Mesenchymal stem cell (in vitro differentiated cells and primary cell): Measurements from ENCODE around the gene RAB24.

Experiments used
- DNase-seq: peaks from one replicate; pipeline ENCODE4 v3.0.0-alpha.2; 2013
- H2AFZ ChIP-seq: one replicate; pipeline ENCODE4 v1.6.1; 2013; ENCODE audit warnings: low read depth, mild to moderate bottlenecking, control low read depth, inconsistent platforms, low read length, moderate library complexity
- H2AK5ac ChIP-seq: 2 replicates; pipeline ENCODE4 v1.6.1; 2013; ENCODE audit warnings: low read length, moderate library complexity, mild to moderate bottlenecking, inconsistent platforms; ENCODE audit not compliant: severe bottlenecking
- H2BK120ac ChIP-seq: one replicate; pipeline ENCODE4 v1.6.1; 2013; ENCODE audit warnings: low read depth, mild to moderate bottlenecking, inconsistent platforms, low read length, moderate library complexity
- H2BK12ac ChIP-seq, 2 experiments: one replicate each; pipeline ENCODE4 v1.6.1; 2013; ENCODE audit warnings: inconsistent platforms in 2 of 2, low read length in 2 of 2, mild to moderate bottlenecking in 2 of 2, moderate library complexity in 2 of 2, control low read depth in 1 of 2
- H2BK15ac ChIP-seq: one replicate; pipeline ENCODE4 v1.6.1; 2013; ENCODE audit warnings: mild to moderate bottlenecking, low read depth, inconsistent platforms; ENCODE audit not compliant: poor library complexity, severe bottlenecking
- H2BK5ac ChIP-seq: 2 replicates; pipeline ENCODE4 v1.6.1; 2013; ENCODE audit warnings: low read depth, mild to moderate bottlenecking, low read length, control low read depth, inconsistent platforms; ENCODE audit not compliant: poor library complexity, severe bottlenecking
- H3K14ac ChIP-seq, 2 experiments: one replicate each; pipeline ENCODE4 v1.6.1; 2013; ENCODE audit warnings: inconsistent platforms in 2 of 2, low read length in 2 of 2, control low read depth in 1 of 2, mild to moderate bottlenecking in 1 of 2, moderate library complexity in 1 of 2
- H3K18ac ChIP-seq, 2 experiments: one replicate each; pipeline ENCODE4 v1.6.1; 2013; ENCODE audit warnings: inconsistent platforms in 2 of 2, low read length in 2 of 2, control low read depth in 1 of 2, low read depth in 1 of 2, mild to moderate bottlenecking in 1 of 2
- H3K23ac ChIP-seq, 2 experiments: one replicate each; pipeline ENCODE4 v1.6.1; 2013; ENCODE audit warnings: inconsistent platforms in 2 of 2, low read length in 2 of 2, mild to moderate bottlenecking in 2 of 2, moderate library complexity in 2 of 2, control low read depth in 1 of 2
- H3K27ac ChIP-seq: 2 replicates; pipeline ENCODE4 v1.5.1; 2013; ENCODE audit warnings: mild to moderate bottlenecking, moderate library complexity, low read length, control low read depth, inconsistent platforms; ENCODE audit not compliant: poor library complexity, severe bottlenecking
- H3K27me3 ChIP-seq, 2 experiments: 2 replicates each; pipeline versions ENCODE4 v1.6.1 to v1.7.0; 2013; ENCODE audit warnings: low read length in 2 of 2, mild to moderate bottlenecking in 2 of 2, moderate library complexity in 2 of 2, control low read depth in 1 of 2, inconsistent platforms in 1 of 2; ENCODE audit not compliant: control insufficient read depth in 1 of 2, insufficient read depth in 1 of 2
- H3K36me3 ChIP-seq, 2 experiments: 2 replicates each; pipeline versions ENCODE4 v1.6.1 to v1.7.0; 2013; ENCODE audit warnings: low read length in 2 of 2, control low read depth in 1 of 2, inconsistent platforms in 1 of 2, low read depth in 1 of 2, mild to moderate bottlenecking in 1 of 2; ENCODE audit not compliant: insufficient read depth in 2 of 2, control insufficient read depth in 1 of 2
- H3K4ac ChIP-seq, 2 experiments: one replicate each; pipeline ENCODE4 v1.6.1; 2013; ENCODE audit warnings: inconsistent platforms in 2 of 2, low read length in 2 of 2, mild to moderate bottlenecking in 2 of 2, moderate library complexity in 2 of 2, control low read depth in 1 of 2, low read depth in 1 of 2
- H3K4me1 ChIP-seq: 2 replicates; pipeline ENCODE4 v1.6.1; 2013; ENCODE audit warnings: low read depth, low read length, control low read depth; ENCODE audit not compliant: control insufficient read depth, insufficient read depth
- H3K4me2 ChIP-seq: 2 replicates; pipeline ENCODE4 v1.6.1; 2013; ENCODE audit warnings: low read length, mild to moderate bottlenecking, inconsistent platforms; ENCODE audit not compliant: poor library complexity, severe bottlenecking
- H3K4me3 ChIP-seq, 2 experiments: 2 replicates each; pipeline versions ENCODE4 v1.5.1 to v1.7.0; 2013; ENCODE audit warnings: low read length in 2 of 2, mild to moderate bottlenecking in 2 of 2, control low read depth in 1 of 2, low read depth in 1 of 2; ENCODE audit not compliant: insufficient read depth in 1 of 2
- H3K79me1 ChIP-seq: replicated peaks from 2 replicates; pipeline ENCODE4 v1.6.1; 2013; ENCODE audit warnings: mild to moderate bottlenecking, control low read depth, low read length, inconsistent platforms; ENCODE audit not compliant: poor library complexity, severe bottlenecking
- H3K9ac ChIP-seq: 2 replicates; pipeline ENCODE4 v1.7.0; 2013; ENCODE audit warnings: mild to moderate bottlenecking, low read length, moderate library complexity
- H3K9me3 ChIP-seq: 2 replicates; pipeline ENCODE4 v1.7.0; 2013; ENCODE audit warnings: mild to moderate bottlenecking, low read length; ENCODE audit not compliant: control insufficient read depth
- H4K8ac ChIP-seq: one replicate; pipeline ENCODE4 v1.6.1; 2013; ENCODE audit warnings: inconsistent platforms, mild to moderate bottlenecking, low read length, moderate library complexity
- H4K91ac ChIP-seq: one replicate; pipeline ENCODE4 v1.6.1; 2013; ENCODE audit warnings: mild to moderate bottlenecking, low read length, inconsistent platforms
- WGBS: methylation state at CpG from one replicate; pipeline ENCODE4 v1.1.7; 2013; ENCODE audit warnings: mixed read lengths; 5-methylcytosine and 5-hydroxymethylcytosine counted together

Gene RAB24

GRCh38 chr5:177265395-177265794 is 38.1 kb downstream of the RAB24 start:
- Histone ChIP-seq H3K9ac (no peak overlapping the region), H2BK5ac (no peak overlapping the region), H3K27me3 (no peaks in the 10 kb centered on the region), H3K4ac (no peak overlapping the region), H3K79me1 (peaks cover 22% of the 10 kb centered on the region), H2BK120ac (no peak overlapping the region), H4K8ac (no peak overlapping the region), H3K23ac (no peak overlapping the region), H3K14ac (no peak overlapping the region), H3K4me2 (no peak overlapping the region), H3K27ac (no peak overlapping the region), H3K4me1 (peaks cover 2% of the 10 kb centered on the region), H3K18ac (no peak overlapping the region), H4K91ac (no peak overlapping the region), H2AFZ (no peak overlapping the region), H2BK15ac (no peak overlapping the region), H2BK12ac (no peak overlapping the region), H3K36me3 (peaks cover 30 to 92% of the 10 kb centered on the region in 2 experiments), H2AK5ac (no peak overlapping the region), H3K9me3 (no peaks in the 10 kb centered on the region), H3K4me3 (no peak overlapping the region)
- no peak for DNase-seq
- WGBS, result 97% methylated on average over 16 of the region's 16 CpGs

GRCh38 chr5:177264178-177264577 is 39.3 kb downstream of the RAB24 start:
- Histone ChIP-seq H3K14ac (no peak overlapping the region), H2BK120ac (no peak overlapping the region), H3K79me1 (peaks cover 24% of the 10 kb centered on the region), H3K4me2 (no peak overlapping the region), H3K9ac (no peak overlapping the region), H3K36me3 (peaks cover 32 to 92% of the 10 kb centered on the region in 2 experiments), H2BK15ac (no peak overlapping the region), H3K23ac (no peak overlapping the region), H3K18ac (no peak overlapping the region), H3K27me3 (no peaks in the 10 kb centered on the region), H4K8ac (no peak overlapping the region), H2AK5ac (no peak overlapping the region), H3K4me3 (no peak overlapping the region), H2AFZ (no peak overlapping the region), H3K4ac (no peak overlapping the region), H2BK5ac (no peak overlapping the region), H3K4me1 (peaks cover 2% of the 10 kb centered on the region), H2BK12ac (no peak overlapping the region), H3K9me3 (no peaks in the 10 kb centered on the region), H3K27ac (no peak overlapping the region), H4K91ac (no peak overlapping the region)
- no peak for DNase-seq
- WGBS, result 100% methylated on average over 1 of the region's 1 CpG

- Histone ChIP-seq H4K91ac (no peak overlapping the region), H4K8ac (no peak overlapping the region), H3K23ac (no peak overlapping the region), H3K9me3 (no peaks in the 10 kb centered on the region), H2BK120ac (no peak overlapping the region), H2AK5ac (no peak overlapping the region), H3K79me1 (peaks cover 25% of the 10 kb centered on the region), H3K27me3 (no peaks in the 10 kb centered on the region), H3K27ac (no peak overlapping the region), H3K18ac (no peak overlapping the region), H3K4me3 (no peak overlapping the region), H3K4ac (no peak overlapping the region), H3K4me1 (peaks cover 2% of the 10 kb centered on the region), H3K14ac (no peak overlapping the region), H2BK15ac (no peak overlapping the region), H2AFZ (no peak overlapping the region), H3K9ac (no peak overlapping the region), H3K36me3 (peaks cover 41 to 90% of the 10 kb centered on the region in 2 experiments), H2BK12ac (no peak overlapping the region), H3K4me2 (no peak overlapping the region), H2BK5ac (no peak overlapping the region)
- WGBS, result 100% methylated on average over 1 of the region's 1 CpG
- no peak for DNase-seq
Observed at GRCh38 chr5:177261510-177261909, 42.0 kb downstream of the RAB24 start.

DNA sequence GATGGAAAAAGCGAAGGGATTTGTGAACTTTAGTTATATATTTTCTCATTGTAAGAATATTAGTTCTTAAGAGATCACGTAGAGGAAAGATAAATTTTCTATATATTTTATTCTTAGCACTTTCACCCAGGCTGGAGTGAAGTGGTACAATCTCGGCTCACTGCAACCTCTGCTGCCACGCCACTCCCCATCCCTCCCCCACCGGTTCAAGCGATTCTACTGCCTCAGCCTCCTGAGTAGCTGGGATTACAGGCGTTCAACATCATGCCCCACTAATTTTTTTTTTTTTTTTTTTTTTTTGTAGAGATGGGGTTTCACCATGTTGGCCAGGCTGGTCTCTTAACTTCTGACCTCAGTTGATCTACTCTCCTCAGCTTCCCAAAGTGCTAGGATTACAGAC is 42.6 kb downstream of the RAB24 start:
- H2BK15ac ChIP-seq, result no peak overlapping the region
- H3K4me1 ChIP-seq, result peaks cover 2% of the 10 kb centered on the region
- no peak overlapping the region for H3K4ac ChIP-seq
- H3K4me3 ChIP-seq, result no peak overlapping the region
- no peaks in the 10 kb centered on the region for H3K9me3 ChIP-seq
- H4K91ac ChIP-seq, result no peak overlapping the region
- H3K79me1 ChIP-seq, result peaks cover 22% of the 10 kb centered on the region
- no peak overlapping the region for H3K27ac ChIP-seq
- no peak overlapping the region for H2BK5ac ChIP-seq
- no peak overlapping the region for H4K8ac ChIP-seq
- no peak overlapping the region for H3K18ac ChIP-seq
- H3K36me3 ChIP-seq, result peaks cover 39 to 88% of the 10 kb centered on the region in 2 experiments
- H3K9ac ChIP-seq, result no peak overlapping the region
- WGBS, result 97% methylated on average over 3 of the region's 7 CpGs
- H3K27me3 ChIP-seq, result no peaks in the 10 kb centered on the region
- DNase-seq, result no peak
- no peak overlapping the region for H3K23ac ChIP-seq
- no peak overlapping the region for H3K4me2 ChIP-seq
- no peak overlapping the region for H2BK12ac ChIP-seq
- no peak overlapping the region for H3K14ac ChIP-seq
- no peak overlapping the region for H2AK5ac ChIP-seq
- no peak overlapping the region for H2BK120ac ChIP-seq
- H2AFZ ChIP-seq, result no peak overlapping the region
